K562 (cell line): ENCODE measurements around the gene HAPLN2. TPM values are rescaled to one million over a fixed set of nuclear protein-coding genes. Genes with fewer than 3 reads are reported as not detected.

Experiments
- ATAC-seq: fragments of 200-7000 bp; cut with Tn5 transposase; 3 replicates; pipeline ENCODE4 v1.9.1; 2020; ENCODE audit warnings: moderate library complexity
- BruUV-seq: library from RNA; stranded (reverse); fragments of 400-500 nt; replicated peaks from 2 replicates; lab custom pipeline; 2021; lab: Mats Ljungman, UMichigan
- CTCF ChIA-PET: fragments of 300-600 bp; formaldehyde crosslinking; extraction: SDS; loops from one replicate; lab custom pipeline; 2021; ENCODE audit warnings: low intra/inter-chr PET ratio; lab: Yijun Ruan, JAX
- POLR2A ChIA-PET: fragments of 300-600, 350-650 bp; sonication (Branson Sonifier 250); formaldehyde crosslinking; extraction: SDS; loops from one replicate; lab custom pipeline; 2021; ENCODE audit warnings: antibody characterized with exemption, inconsistent platforms; lab: Yijun Ruan, JAX
- DNase-seq, 4 experiments: peaks; one replicate each; pipeline versions ENCODE4 v3.0.0 to v3.0.0-alpha.2; 2011 to 2018; ENCODE audit warnings: low spot score in 3 of 4, mixed read lengths in 3 of 4; ENCODE audit errors: extremely low read depth in 1 of 4
- FAIRE-seq: peaks from 2 replicates; lab custom pipeline; 2011; peaks lifted over from hg19 to GRCh38; lab: Jason Lieb, UNC
- H2AFZ ChIP-seq: 2 replicates; pipeline ENCODE4 v1.6.0; 2011; ENCODE audit warnings: low read depth, low read length, control low read depth, inconsistent platforms
- H3K27ac ChIP-seq: fragments of 200-600 bp; 3 replicates; pipeline ENCODE4 v1.8.0; 2011; ENCODE audit warnings: low read depth, mild to moderate bottlenecking, control low read depth, inconsistent platforms, low read length, moderate library complexity, mixed read lengths; ENCODE audit errors: extremely low read depth
- H3K27me3 ChIP-seq, 2 experiments: fragments of 300-600 bp in 1 of 2; 2 replicates in 1 of 2; 3 replicates in 1 of 2; pipeline versions ENCODE4 v1.6.0 to v1.8.0; 2011; ENCODE audit warnings: inconsistent platforms in 2 of 2, low read length in 2 of 2, mild to moderate bottlenecking in 1 of 2, mixed read lengths in 1 of 2, moderate library complexity in 1 of 2; ENCODE audit not compliant: control insufficient read depth in 2 of 2, insufficient read depth in 2 of 2
- H3K36me3 ChIP-seq: fragments of 300-600 bp; 3 replicates; pipeline ENCODE4 v1.8.0; 2011; ENCODE audit warnings: mild to moderate bottlenecking, low read length, inconsistent platforms; ENCODE audit not compliant: control insufficient read depth, insufficient read depth
- H3K4me1 ChIP-seq, 2 experiments: fragments of 200-600 bp in 1 of 2; replicated peaks in 1 of 2; 2 replicates in 1 of 2; 3 replicates in 1 of 2; pipeline versions ENCODE4 v1.5.1 to v1.8.0; 2011; ENCODE audit warnings: inconsistent platforms in 2 of 2, low read length in 2 of 2, mild to moderate bottlenecking in 1 of 2, mixed read lengths in 1 of 2, moderate library complexity in 1 of 2; ENCODE audit not compliant: control insufficient read depth in 2 of 2, insufficient read depth in 2 of 2
- H3K4me2 ChIP-seq: 2 replicates; pipeline ENCODE4 v1.6.1; 2011; ENCODE audit warnings: low read length, control low read depth, inconsistent platforms, mixed read lengths; ENCODE audit not compliant: insufficient read depth
- H3K4me3 ChIP-seq: fragments of 200-600 bp; sonication (generic), shearing (Covaris generic); 2 replicates; pipeline ENCODE4 v1.5.1; 2016; ENCODE audit warnings: control low read depth, inconsistent platforms
- H3K79me2 ChIP-seq: fragments of 200-600 bp; 3 replicates; pipeline ENCODE4 v1.8.0; 2011; ENCODE audit warnings: low read length, inconsistent platforms; ENCODE audit not compliant: control insufficient read depth, insufficient read depth
- H3K9ac ChIP-seq, 2 experiments: 2 replicates each; pipeline versions ENCODE4 v1.6.0 to v1.6.1; 2011; ENCODE audit warnings: low read depth in 2 of 2, low read length in 2 of 2, control low read depth in 1 of 2, inconsistent platforms in 1 of 2, mild to moderate bottlenecking in 1 of 2, mixed read lengths in 1 of 2; ENCODE audit not compliant: insufficient read depth in 1 of 2
- H3K9me1 ChIP-seq: one replicate; pipeline ENCODE4 v1.6.0; 2011; ENCODE audit warnings: inconsistent platforms, mild to moderate bottlenecking, low read length, moderate library complexity; ENCODE audit not compliant: control insufficient read depth, insufficient read depth
- H3K9me3 ChIP-seq: replicated peaks from 2 replicates; pipeline ENCODE4 v1.5.1; 2011; ENCODE audit warnings: low read depth, low read length, inconsistent platforms; ENCODE audit not compliant: control insufficient read depth, insufficient read depth
- H4K20me1 ChIP-seq: replicated peaks from 2 replicates; pipeline ENCODE4 v1.6.1; 2011; ENCODE audit warnings: low read length, inconsistent platforms, mixed read lengths; ENCODE audit not compliant: control insufficient read depth, insufficient read depth
- CBX3 ChIP-seq, 2 experiments: IDR thresholded peaks; 1 replicate in 1 of 2; 2 replicates in 1 of 2; pipeline ENCODE4 v1.6.1; 2012; ENCODE audit warnings: inconsistent platforms in 2 of 2, low read length in 2 of 2, borderline replicate concordance in 1 of 2, control low read depth in 1 of 2
- CSDE1 ChIP-seq, 2 experiments: fragments of 450-650 bp; IDR thresholded peaks; 2 replicates each; pipeline ENCODE4 v1.6.1; 2016; ENCODE audit warnings: mild to moderate bottlenecking in 1 of 2
- DLX4 ChIP-seq: fragments of 250-450 bp; sonication (Bioruptor Pico); IDR thresholded peaks from 2 replicates; pipeline ENCODE4 v1.6.1; 2021; ENCODE audit warnings: mild to moderate bottlenecking
- FOXA3 ChIP-seq, 2 experiments: fragments of 450-650 bp in 1 of 2; sonication (generic) in 1 of 2; formaldehyde crosslinking; IDR thresholded peaks in 1 of 2; conservative IDR thresholded peaks in 1 of 2; 2 replicates each; pipeline versions ENCODE4 v1.4.0 to v1.8.0; 2020 to 2022; ENCODE audit warnings: mild to moderate bottlenecking in 2 of 2, missing genetic modification reagents in 1 of 2
- KAT7 ChIP-seq: sonication (generic); formaldehyde crosslinking; IDR thresholded peaks from 2 replicates; pipeline ENCODE4 v1.8.0; 2022; ENCODE audit warnings: missing genetic modification reagents, mild to moderate bottlenecking, borderline replicate concordance
- L3MBTL2 ChIP-seq: fragments of 450-650 bp; IDR thresholded peaks from 2 replicates; pipeline ENCODE4 v1.6.1; 2016; ENCODE audit warnings: mild to moderate bottlenecking, moderate library complexity
- NR4A1 ChIP-seq, 2 experiments: fragments of 250-450 bp in 1 of 2; fragments of 450-650 bp in 1 of 2; sonication (Bioruptor Pico) in 1 of 2; IDR thresholded peaks; 2 replicates each; pipeline versions ENCODE4 v1.4.0 to v1.6.1; 2016 to 2020; ENCODE audit warnings: mild to moderate bottlenecking in 2 of 2, missing compliant biosample characterization in 1 of 2, missing genetic modification characterization in 1 of 2, moderate library complexity in 1 of 2
- PHF21A ChIP-seq: fragments of 450-650 bp; IDR thresholded peaks from 2 replicates; pipeline ENCODE4 v1.6.1; 2017; ENCODE audit warnings: low read depth, borderline replicate concordance
- YY1 ChIP-seq, 3 experiments: IDR thresholded peaks; 2 replicates each; pipeline ENCODE4 v1.6.1; 2011; ENCODE audit warnings: low read length in 2 of 3, mild to moderate bottlenecking in 2 of 3, moderate library complexity in 2 of 3, borderline replicate concordance in 1 of 3, control low read depth in 1 of 3, low read depth in 1 of 3; ENCODE audit not compliant: insufficient read depth in 3 of 3, insufficient replicate concordance in 2 of 3, control insufficient read depth in 1 of 3, insufficient read length in 1 of 3; ENCODE audit errors: extremely low read depth in 1 of 3
- ZNF24 ChIP-seq: fragments of 450-650 bp; IDR thresholded peaks from 2 replicates; pipeline ENCODE4 v1.6.1; 2016
- WGBS: fragments of 100-300 bp; shearing (Covaris generic); methylation state at CpG from one replicate; pipeline ENCODE4 v1.1.6; 2016; ENCODE audit warnings: low coverage, mixed read lengths; ENCODE audit not compliant: insufficient coverage; ENCODE audit errors: missing lambda C conversion rate; 5-methylcytosine and 5-hydroxymethylcytosine counted together
- in situ Hi-C: fragments of 300-500 bp; cut with MboI; formaldehyde crosslinking; loops from 4 replicates; pipeline ENCODE4 v1.15.0; 2018; ENCODE audit warnings: inconsistent platforms, mixed read lengths
- intact Hi-C: fragments of 100-400 bp; cut with micrococcal nuclease; formaldehyde crosslinking; loops from 2 replicates; pipeline ENCODE4 v1.14.2; 2022
- polyA plus RNA-seq, 8 experiments: library from polyadenylated mRNA; depleted of rRNA in 4 of 8; stranded (reverse) in 5 of 8; unstranded in 3 of 8; fragments of >200 nt; fragmentation: Nextera tagmentation in 2 of 8; fragmentation: Illumina TruSeq in 1 of 8; extraction: Ambion mirVana in 2 of 8; extraction: Trizol in 1 of 8; gene quantifications; 2 replicates each; pipeline versions ENCODE4 v1.2.1 to v1.2.3, GENCODE V29; 2011 to 2014; ENCODE audit warnings: inconsistent platforms in 1 of 8, missing spikeins in 1 of 8
- total RNA-seq, 7 experiments: library from RNA; depleted of rRNA in 6 of 7; stranded (reverse); fragments of >200 nt in 6 of 7; fragmentation: Illumina TruSeq in 2 of 7; extraction: Trizol in 2 of 7; gene quantifications; 2 replicates each; pipeline versions ENCODE4 v1.2.1 to v1.2.3, GENCODE V29; 2011 to 2021; ENCODE audit warnings: low replicate concordance in 1 of 7
- TF ChIP-seq, protein P1 (sequence below): sonication (generic); formaldehyde crosslinking; IDR thresholded peaks from 2 replicates; pipeline ENCODE4 v1.8.1; 2023; ENCODE audit warnings: mild to moderate bottlenecking, missing genetic modification reagents

HAPLN2 gene
- total and polyA plus RNA-seq, 9 of the 15 experiments (the other 6 are each of a cell fraction or from before 2014, with no cell fraction given): 0.14 to 5.2 (median 3.8) TPM; not detected in 4

DNA sequence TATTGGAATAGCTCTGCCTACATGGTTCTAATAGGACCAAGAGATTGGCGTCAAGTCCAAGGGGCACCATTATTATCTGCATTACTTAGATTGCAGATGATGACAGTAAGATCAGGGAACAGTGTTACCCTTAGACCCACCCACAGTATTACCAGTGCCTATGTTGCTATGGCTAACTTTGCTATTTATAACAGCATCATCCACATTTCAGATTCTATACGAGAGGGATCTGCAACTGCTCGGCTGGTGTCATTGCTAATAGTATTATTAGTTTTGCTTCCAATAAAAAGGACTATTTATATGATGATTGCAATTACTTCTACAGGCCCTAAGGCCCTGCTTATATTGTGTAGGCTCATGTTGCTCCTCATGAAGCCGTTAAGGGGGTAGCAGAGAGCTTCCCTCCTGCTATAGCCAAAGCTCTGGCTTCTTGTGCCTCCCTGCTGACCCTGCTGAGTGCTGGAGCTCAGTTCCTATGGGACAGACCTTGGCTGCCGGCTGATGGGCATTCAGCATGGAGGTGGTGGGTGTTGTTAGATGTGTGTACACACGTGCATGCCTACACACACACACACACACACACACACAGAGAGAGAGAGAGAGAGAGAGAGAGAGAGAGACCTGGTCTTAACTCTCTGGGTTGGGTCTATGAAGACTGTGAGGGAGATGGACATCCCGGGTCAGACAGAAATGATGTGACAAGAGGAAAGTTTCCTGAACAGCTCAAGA, 24.0 kb downstream of the HAPLN2 start:
- no peaks in the 10 kb centered on the region for H3K79me2 ChIP-seq
- no peak for TF ChIP-seq DLX4 (CRISPR knock-in tag)
- no peak for TF ChIP-seq KAT7
- no peak for TF ChIP-seq ZNF24
- TF ChIP-seq CBX3 (IDR thresholded peaks at IDR 0.05; ENCODE audit: borderline replicate concordance in 1 of 2, low read length in 2 of 2): no peak
- no peak for TF ChIP-seq CSDE1 (IDR thresholded peaks at IDR 0.05)
- TF ChIP-seq NR4A1 (CRISPR knock-in tag; IDR thresholded peaks at IDR 0.05): no peak
- no peak for TF ChIP-seq NR4A1 (tag; IDR thresholded peaks at IDR 0.05)
- TF ChIP-seq YY1 (IDR thresholded peaks at IDR 0.05; ENCODE audit: borderline replicate concordance in 1 of 3, control insufficient read depth in 1 of 3, extremely low read depth in 1 of 3, insufficient read depth in 3 of 3, insufficient read length in 1 of 3, insufficient replicate concordance in 2 of 3, low read depth in 1 of 3, low read length in 2 of 3): no peak
- no peak for TF ChIP-seq PHF21A
- no peak for TF ChIP-seq FOXA3 (CRISPR knock-in tag; conservative IDR thresholded peaks at IDR 0.05 in 1 of 2, IDR thresholded peaks at IDR 0.05 in 1 of 2)
- TF ChIP-seq, protein P1, sequence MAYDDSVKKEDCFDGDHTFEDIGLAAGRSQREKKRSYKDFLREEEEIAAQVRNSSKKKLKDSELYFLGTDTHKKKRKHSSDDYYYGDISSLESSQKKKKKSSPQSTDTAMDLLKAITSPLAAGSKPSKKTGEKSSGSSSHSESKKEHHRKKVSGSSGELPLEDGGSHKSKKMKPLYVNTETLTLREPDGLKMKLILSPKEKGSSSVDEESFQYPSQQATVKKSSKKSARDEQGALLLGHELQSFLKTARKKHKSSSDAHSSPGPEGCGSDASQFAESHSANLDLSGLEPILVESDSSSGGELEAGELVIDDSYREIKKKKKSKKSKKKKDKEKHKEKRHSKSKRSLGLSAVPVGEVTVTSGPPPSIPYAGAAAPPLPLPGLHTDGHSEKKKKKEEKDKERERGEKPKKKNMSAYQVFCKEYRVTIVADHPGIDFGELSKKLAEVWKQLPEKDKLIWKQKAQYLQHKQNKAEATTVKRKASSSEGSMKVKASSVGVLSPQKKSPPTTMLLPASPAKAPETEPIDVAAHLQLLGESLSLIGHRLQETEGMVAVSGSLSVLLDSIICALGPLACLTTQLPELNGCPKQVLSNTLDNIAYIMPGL: no peak
- TF ChIP-seq L3MBTL2: no peak
- TF ChIP-seq, all 486 proteins: peak for 0
- CTCF ChIA-PET: no interaction called here
- in situ Hi-C loops (no loop called here), intact Hi-C loops (no loop called here)
- Histone ChIP-seq H3K4me3 (no peak overlapping the region), H3K4me1 (peaks cover 0 to 26% of the 10 kb centered on the region in 2 experiments; a peak in 2 of 5 replicates), H2AFZ (no peak overlapping the region), H3K9ac (no peak overlapping the region), H3K27me3 (no peaks in the 10 kb centered on the region), H4K20me1 (peaks cover 47% of the 10 kb centered on the region), H3K27ac (no peak overlapping the region), H3K9me1 (no peaks in the 10 kb centered on the region), H3K9me3 (no peaks in the 10 kb centered on the region), H3K36me3 (peaks cover 43% of the 10 kb centered on the region), H3K4me2 (no peak overlapping the region)
- no TSS peak for BruUV-seq
- ATAC-seq (no peak), FAIRE-seq (no peak), DNase-seq (no peak)
- POLR2A ChIA-PET: interaction anchor here (0.5 to 3.4 kb wide), 10 partner anchors 7 to 171 kb away, joined by 3 to 21 read pairs (median 4); no protein-coding TSS in a partner anchor
- WGBS: 75% methylated on average over 4 of the region's 7 CpGs
